Measurements from ENCODE around the gene HOXA5. TPM values are rescaled to one million over a fixed set of nuclear protein-coding genes. Genes with fewer than 3 reads are reported as not detected.

Gene HOXA5
- total RNA-seq, 1 experiment from 2014 or later = 0.79 TPM

- H3K36me3 ChIP-seq = peaks cover 12% of the 10 kb centered on the region
- no peaks in the 10 kb centered on the region for H3K27me3 ChIP-seq (replicated peaks)
- peak overlapping the region; percentile 5; the same call in 1 of the 2 replicates for H3K27ac ChIP-seq
- H3K4me1 ChIP-seq (replicated peaks) = peaks cover 51% of the 10 kb centered on the region
- no peaks in the 10 kb centered on the region for H3K9me3 ChIP-seq (replicated peaks)
- peak in 1 of 2 experiments; percentile 45 for DNase-seq (ENCODE audit: low read depth in 1 of 2, low spot score in 2 of 2)
- H3K4me3 ChIP-seq = no peak overlapping the region
Measured at GRCh38 chr7:27139334-27140125, 4.0 kb downstream of the HOXA5 start.

GRCh38 chr7:27138985-27139333 lies 4.5 kb downstream of the HOXA5 start:
- Histone ChIP-seq H3K4me3 (no peak overlapping the region), H3K27me3 (replicated peaks) (no peaks in the 10 kb centered on the region), H3K4me1 (replicated peaks) (peaks cover 52% of the 10 kb centered on the region), H3K36me3 (peaks cover 9% of the 10 kb centered on the region), H3K9me3 (replicated peaks) (no peaks in the 10 kb centered on the region), H3K27ac (peak overlapping the region; percentile 5; the same call in 1 of the 2 replicates)
- no peak for DNase-seq (ENCODE audit: low read depth in 1 of 2, low spot score in 2 of 2)

- H3K4me3 ChIP-seq = no peak overlapping the region
- H3K9me3 ChIP-seq (replicated peaks) = no peaks in the 10 kb centered on the region
- no peak overlapping the region for H3K27ac ChIP-seq
- peaks cover 53% of the 10 kb centered on the region for H3K4me1 ChIP-seq (replicated peaks)
- H3K27me3 ChIP-seq (replicated peaks) = no peaks in the 10 kb centered on the region
- DNase-seq (ENCODE audit: low read depth in 1 of 2, low spot score in 2 of 2) = peak in 1 of 2 experiments; percentile 16
- peaks cover 8% of the 10 kb centered on the region for H3K36me3 ChIP-seq
Measured at GRCh38 chr7:27138472-27138871, 5.0 kb downstream of the HOXA5 start.

GRCh38 chr7:27137640-27138315 lies 5.7 kb downstream of the HOXA5 start:
- H3K4me3 ChIP-seq = no peak overlapping the region
- no peak for DNase-seq (ENCODE audit: low read depth in 1 of 2, low spot score in 2 of 2)
- 0 out of 2 replicates have a peak, but pooled peaks cover 3% of the 10 kb centered on the region for H3K36me3 ChIP-seq
- no peak overlapping the region for H3K27ac ChIP-seq
- H3K4me1 ChIP-seq (replicated peaks) = peaks cover 53% of the 10 kb centered on the region
- H3K27me3 ChIP-seq (replicated peaks) = no peaks in the 10 kb centered on the region
- H3K9me3 ChIP-seq (replicated peaks) = no peaks in the 10 kb centered on the region

- Histone ChIP-seq H3K27ac (0 out of 2 replicates have a peak overlapping the region, but pooled peaks have one; percentile 12), H3K9me3 (replicated peaks) (no peaks in the 10 kb centered on the region), H3K4me1 (replicated peaks) (peaks cover 60% of the 10 kb centered on the region), H3K36me3 (0 out of 2 replicates have a peak, but pooled peaks cover 3% of the 10 kb centered on the region), H3K27me3 (replicated peaks) (no peaks in the 10 kb centered on the region), H3K4me3 (no peak overlapping the region)
- peak in 1 of 2 experiments; percentile 41 for DNase-seq (ENCODE audit: low read depth in 1 of 2, low spot score in 2 of 2)
Measured at GRCh38 chr7:27134392-27134791, 9.1 kb downstream of the HOXA5 start.

- H3K27me3 ChIP-seq (replicated peaks) = no peaks in the 10 kb centered on the region
- peaks cover 57% of the 10 kb centered on the region for H3K4me1 ChIP-seq (replicated peaks)
- H3K9me3 ChIP-seq (replicated peaks) = no peaks in the 10 kb centered on the region
- H3K4me3 ChIP-seq = no peak overlapping the region
- peak in 1 of 2 experiments; percentile 28 for DNase-seq (ENCODE audit: low read depth in 1 of 2, low spot score in 2 of 2)
- 0 out of 2 replicates have a peak, but pooled peaks cover 5% of the 10 kb centered on the region for H3K36me3 ChIP-seq
- H3K27ac ChIP-seq = no peak overlapping the region
Measured at GRCh38 chr7:27133409-27134231, 9.9 kb downstream of the HOXA5 start.

GRCh38 chr7:27132978-27133377 lies 10.5 kb downstream of the HOXA5 start:
- H3K27ac ChIP-seq = no peak overlapping the region
- H3K27me3 ChIP-seq (replicated peaks) = no peaks in the 10 kb centered on the region
- peaks cover 57% of the 10 kb centered on the region for H3K4me1 ChIP-seq (replicated peaks)
- peak in 1 of 2 experiments; percentile 12 for DNase-seq (ENCODE audit: low read depth in 1 of 2, low spot score in 2 of 2)
- H3K9me3 ChIP-seq (replicated peaks) = no peaks in the 10 kb centered on the region
- H3K36me3 ChIP-seq = 0 out of 2 replicates have a peak, but pooled peaks cover 11% of the 10 kb centered on the region
- no peak overlapping the region for H3K4me3 ChIP-seq

- peaks cover 57% of the 10 kb centered on the region for H3K4me1 ChIP-seq (replicated peaks)
- H3K27me3 ChIP-seq (replicated peaks) = no peaks in the 10 kb centered on the region
- 0 out of 2 replicates have a peak, but pooled peaks cover 12% of the 10 kb centered on the region for H3K36me3 ChIP-seq
- H3K9me3 ChIP-seq (replicated peaks) = no peaks in the 10 kb centered on the region
- no peak for DNase-seq (ENCODE audit: low read depth in 1 of 2, low spot score in 2 of 2)
- H3K27ac ChIP-seq = no peak overlapping the region
- H3K4me3 ChIP-seq = no peak overlapping the region
Measured at GRCh38 chr7:27132214-27132613, 11.3 kb downstream of the HOXA5 start.

GRCh38 chr7:27131390-27131819 lies 12.1 kb downstream of the HOXA5 start:
- no peak for DNase-seq (ENCODE audit: low read depth in 1 of 2, low spot score in 2 of 2)
- Histone ChIP-seq H3K4me1 (replicated peaks) (peaks cover 53% of the 10 kb centered on the region), H3K27me3 (replicated peaks) (no peaks in the 10 kb centered on the region), H3K4me3 (peak overlapping the region; percentile 89), H3K9me3 (replicated peaks) (no peaks in the 10 kb centered on the region), H3K27ac (peak overlapping the region; percentile 76), H3K36me3 (0 out of 2 replicates have a peak, but pooled peaks cover 12% of the 10 kb centered on the region)

GRCh38 chr7:27130540-27131389 lies 12.7 kb downstream of the HOXA5 start, which contains the start of gene HOXA4:
TSS of gene HOXA4 (minus strand) at chr7:27130757. CDS start at chr7:27130733, 24 bp downstream.
- H3K4me1 ChIP-seq (replicated peaks) = peaks cover 47% of the 10 kb centered on the region
- DNase-seq (ENCODE audit: low read depth in 1 of 2, low spot score in 2 of 2) = peak; percentile 77 to 95
- peak within 1 kb of the TSS; percentile 89 for H3K4me3 ChIP-seq
- H3K27me3 ChIP-seq (replicated peaks) = no peaks in the 10 kb centered on the region
- H3K36me3 ChIP-seq = 0 out of 2 replicates have a peak, but pooled peaks cover 12% of the 10 kb centered on the region
- H3K27ac ChIP-seq = peak within 1 kb of the TSS; percentile 76
- H3K9me3 ChIP-seq (replicated peaks) = no peaks in the 10 kb centered on the region

GRCh38 chr7:27129729-27130539 lies 13.5 kb downstream of the HOXA5 start:
- Histone ChIP-seq H3K4me3 (peak overlapping the region; percentile 89), H3K27ac (peak overlapping the region; percentile 56), H3K27me3 (replicated peaks) (no peaks in the 10 kb centered on the region), H3K9me3 (replicated peaks) (no peaks in the 10 kb centered on the region), H3K4me1 (replicated peaks) (peaks cover 39% of the 10 kb centered on the region), H3K36me3 (0 out of 2 replicates have a peak, but pooled peaks cover 12% of the 10 kb centered on the region)
- DNase-seq (ENCODE audit: low read depth in 1 of 2, low spot score in 2 of 2) = peak in 1 of 2 experiments; percentile 61
